Stimulated activated CD8-positive, alpha-beta memory T cell treated with anti-CD3 and anti-CD28 coated beads, Interleukin-4, amount 100 ng/mL, for 1 hour (primary cell): ENCODE data around the gene PRRT1B.

Source experiments
- DNase-seq, 2 donors: peaks; one replicate each; pipeline ENCODE4 v3.0.0-alpha.2; 2020; ENCODE audit warnings: low read depth in 2 of 2, low spot score in 1 of 2

PRRT1B gene

GRCh38 chr9:131594906-131595665 is 49.8 kb downstream of the PRRT1B start:
- DNase-seq = no peak

DNA sequence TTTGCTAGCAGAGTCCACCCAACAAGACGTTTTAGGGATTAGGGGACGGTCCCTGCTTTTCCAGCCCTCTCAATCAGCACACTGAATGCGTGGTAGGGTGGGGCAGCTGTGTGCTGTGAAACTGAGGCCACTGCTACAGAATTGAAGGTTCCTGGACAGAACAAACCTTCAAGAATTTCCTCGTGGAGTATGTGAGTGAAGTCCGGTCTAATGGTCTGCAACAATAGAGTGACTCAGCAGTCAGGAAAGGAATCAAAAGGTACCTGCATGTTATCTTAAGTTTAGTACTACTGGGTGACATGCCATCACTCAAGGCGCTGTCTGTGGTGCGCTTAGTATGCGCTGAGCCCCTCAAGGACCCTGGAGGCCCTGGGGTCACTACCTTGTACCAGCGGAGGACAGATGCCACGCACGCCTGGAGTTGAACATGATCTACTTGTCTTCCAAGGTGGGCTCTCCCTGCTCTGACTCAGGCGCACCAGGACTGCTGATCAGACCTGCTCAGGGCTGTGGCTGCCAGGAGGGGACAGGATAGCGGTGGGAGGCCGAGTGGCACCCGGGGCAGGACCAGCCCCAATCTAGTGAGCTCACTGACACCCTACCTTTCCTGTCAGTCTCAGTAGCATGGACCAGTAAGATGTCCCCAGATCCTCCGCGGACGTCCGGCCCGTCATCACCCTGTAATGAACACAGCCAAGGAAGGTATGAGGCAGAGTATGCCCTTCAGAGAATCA is 50.5 kb downstream of the PRRT1B start:
- DNase-seq = no peak

- no peak for DNase-seq
Measured at GRCh38 chr9:131596430-131596743, 51.1 kb downstream of the PRRT1B start.

DNA sequence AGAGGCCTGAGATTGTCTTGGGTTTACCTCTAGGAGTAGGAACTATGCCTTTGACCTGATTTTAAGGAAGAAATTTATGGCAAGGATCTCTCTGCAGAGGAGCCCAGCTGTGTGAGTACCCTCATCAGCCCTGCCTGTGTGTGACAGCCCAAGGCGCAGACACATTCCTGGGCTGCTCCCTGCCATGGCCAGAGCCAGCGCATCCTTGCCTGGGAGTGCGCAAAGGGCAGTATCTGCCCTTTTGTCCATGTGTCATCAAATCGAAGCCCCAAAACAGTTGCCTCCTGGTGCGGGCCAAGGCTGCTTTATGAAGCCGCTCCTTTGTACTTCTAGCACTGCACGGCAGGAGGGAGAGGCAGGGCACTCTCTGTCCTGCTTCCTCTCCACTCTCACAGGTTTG is 51.9 kb downstream of the PRRT1B start:
- DNase-seq = no peak

DNA sequence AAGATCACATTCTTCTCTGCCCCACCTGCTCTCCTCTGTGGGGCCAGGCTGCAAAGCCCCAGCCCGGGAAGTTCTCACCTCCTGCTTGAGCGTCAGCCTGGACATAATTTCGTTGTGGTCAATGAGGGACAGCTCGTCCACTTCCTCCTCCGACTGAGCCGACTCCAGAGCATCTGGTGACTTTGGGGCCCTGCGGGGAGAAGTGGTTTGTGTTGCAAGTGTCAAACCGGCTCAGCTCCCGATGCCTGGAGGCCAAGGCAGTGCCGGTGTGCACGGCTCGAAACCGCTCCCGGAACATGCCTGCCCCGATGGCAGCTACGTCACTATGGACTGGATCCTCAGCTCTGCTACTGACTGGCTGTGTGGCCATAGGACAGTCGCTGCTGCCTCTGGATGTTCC is 52.8 kb downstream of the PRRT1B start:
- DNase-seq = no peak

DNA sequence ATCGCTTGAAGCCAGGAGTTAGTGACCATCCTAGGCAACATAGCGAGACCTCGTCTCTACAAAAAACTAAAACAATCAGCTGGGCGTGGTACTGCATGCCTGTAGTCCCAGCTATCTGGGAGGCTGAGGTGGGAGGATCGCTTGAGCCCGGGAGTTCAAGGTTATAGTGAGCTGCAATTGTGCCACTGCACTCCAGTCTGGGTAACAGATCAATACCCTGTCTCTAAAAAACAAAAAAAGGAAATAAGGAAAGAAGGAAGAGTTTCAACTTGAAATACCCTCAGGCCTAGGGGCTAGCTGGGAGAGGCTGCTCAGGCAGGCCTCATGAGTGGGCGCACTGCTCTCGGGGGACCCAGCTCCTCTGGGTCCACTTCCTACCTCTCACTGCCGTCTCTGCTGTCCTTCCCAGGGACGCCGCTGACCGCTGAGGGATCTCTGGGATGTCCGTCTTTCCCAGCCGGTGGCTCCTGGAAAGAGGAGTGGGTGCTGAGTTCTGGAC is 56.4 kb downstream of the PRRT1B start:
- DNase-seq = no peak

DNA sequence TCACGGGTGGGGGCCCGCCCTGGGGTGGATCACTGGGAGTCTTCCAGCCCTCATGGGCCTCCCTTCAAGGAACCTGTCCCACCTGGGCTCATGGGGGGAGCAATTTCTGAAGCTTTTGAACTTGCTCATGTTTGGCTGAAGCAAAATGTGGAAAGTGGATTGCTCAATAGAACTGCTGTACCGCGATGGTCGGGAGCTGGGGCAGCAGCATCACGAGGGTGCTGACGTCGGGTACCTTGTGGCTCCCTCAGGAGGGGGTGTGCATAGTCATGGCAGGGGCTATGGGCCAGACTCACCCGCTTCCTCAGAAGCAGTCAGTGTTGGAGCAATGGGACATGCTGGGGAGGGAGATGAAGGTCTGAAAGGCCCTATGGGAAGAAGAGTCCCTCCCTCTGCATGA is 57.9 kb downstream of the PRRT1B start:
- DNase-seq = no peak

DNA sequence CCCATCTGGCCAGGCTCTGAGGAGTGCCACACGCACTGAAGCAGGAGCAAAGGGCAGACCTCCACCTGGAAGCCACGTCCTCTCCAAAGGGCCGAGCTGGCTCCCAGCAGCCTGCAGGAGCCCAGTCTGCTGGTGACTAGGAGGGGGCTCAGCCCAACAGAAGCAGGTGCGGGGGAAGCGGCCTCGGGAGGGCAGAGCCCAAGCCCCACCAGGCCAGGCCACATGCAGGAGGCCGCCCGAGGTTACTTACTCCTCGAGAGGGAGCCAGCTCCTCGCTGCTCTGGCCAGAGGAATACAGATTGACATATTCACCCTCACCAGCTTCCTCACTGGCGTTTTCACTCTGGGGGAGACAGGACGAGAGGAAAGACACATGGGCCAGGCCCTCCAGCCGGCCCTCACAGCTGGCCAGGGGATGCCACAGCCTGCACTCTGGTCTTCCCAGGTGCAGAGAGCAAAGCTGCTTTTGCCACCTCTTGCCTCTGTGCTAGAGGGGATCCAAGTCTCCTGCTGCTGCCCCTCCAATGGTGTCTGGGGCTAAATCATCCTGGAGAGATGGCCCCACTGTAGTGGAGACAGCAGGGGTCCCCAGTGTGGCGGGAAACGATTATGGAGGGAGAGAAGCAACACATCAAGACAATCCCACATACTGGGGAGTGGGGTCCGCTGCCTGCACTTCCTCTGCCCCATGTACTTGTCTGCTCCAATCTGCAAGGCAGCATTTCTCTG is 58.6 kb downstream of the PRRT1B start:
- no peak for DNase-seq

DNA sequence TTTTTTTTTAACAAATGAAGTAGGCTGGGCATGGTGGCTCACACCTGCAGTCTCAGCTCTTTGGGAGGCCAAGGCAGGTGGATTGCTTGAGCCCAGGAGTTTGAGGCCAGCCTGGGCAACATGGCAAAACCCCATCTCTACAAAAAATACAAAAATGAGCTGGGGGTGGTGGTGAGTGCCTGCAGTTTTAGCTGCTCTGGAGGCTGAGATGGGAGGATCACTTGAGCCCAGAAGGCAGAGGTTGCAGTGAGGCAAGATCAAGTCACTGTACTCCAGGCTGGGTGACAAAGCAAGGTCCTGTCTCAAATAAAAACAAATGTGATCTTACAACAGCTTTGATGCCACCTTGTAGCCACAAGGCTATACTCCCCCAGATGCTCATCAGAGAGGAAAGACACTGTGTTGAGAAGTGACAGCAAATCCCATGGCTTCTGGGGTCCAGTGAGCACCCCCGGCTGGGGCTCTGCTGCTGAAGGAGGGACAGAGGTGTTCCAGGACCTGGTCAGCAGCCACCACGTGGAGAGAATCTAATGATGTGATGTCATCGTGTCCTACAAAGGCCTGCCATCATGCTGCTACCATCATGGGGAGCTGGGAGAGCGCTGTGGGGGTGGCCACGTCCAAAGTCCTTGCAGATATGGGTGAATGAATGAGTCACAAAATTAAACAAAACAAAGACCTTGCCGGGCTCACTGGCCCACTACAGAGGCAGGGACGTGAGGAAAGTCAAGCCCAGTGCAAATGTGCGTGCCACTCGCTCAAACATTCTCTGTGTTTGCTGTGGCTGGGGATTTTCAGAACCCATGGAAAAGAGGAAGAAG is 60.7 kb downstream of the PRRT1B start:
- no peak for DNase-seq

GRCh38 chr9:131606896-131607567 is 61.7 kb downstream of the PRRT1B start:
- DNase-seq = no peak

DNA sequence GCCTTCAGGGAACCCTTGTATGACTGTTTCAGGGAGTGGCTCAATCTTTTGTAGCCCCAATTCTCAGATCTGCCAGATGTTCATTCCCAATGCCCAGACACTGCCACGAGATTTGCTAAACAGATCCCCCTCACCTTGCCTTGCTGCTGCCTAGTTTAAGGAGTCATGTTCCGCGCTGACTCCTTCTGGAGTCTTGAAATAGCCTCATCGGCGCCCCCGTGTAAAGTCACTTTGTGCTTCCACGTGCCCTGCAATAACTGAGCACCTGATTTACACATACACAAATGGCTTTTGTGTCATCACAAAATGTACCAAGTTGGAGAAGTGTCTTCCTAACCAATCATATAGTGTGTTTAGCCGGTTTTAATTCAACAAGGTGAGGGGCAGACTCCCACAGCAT is 62.3 kb downstream of the PRRT1B start:
- DNase-seq = no peak

DNA sequence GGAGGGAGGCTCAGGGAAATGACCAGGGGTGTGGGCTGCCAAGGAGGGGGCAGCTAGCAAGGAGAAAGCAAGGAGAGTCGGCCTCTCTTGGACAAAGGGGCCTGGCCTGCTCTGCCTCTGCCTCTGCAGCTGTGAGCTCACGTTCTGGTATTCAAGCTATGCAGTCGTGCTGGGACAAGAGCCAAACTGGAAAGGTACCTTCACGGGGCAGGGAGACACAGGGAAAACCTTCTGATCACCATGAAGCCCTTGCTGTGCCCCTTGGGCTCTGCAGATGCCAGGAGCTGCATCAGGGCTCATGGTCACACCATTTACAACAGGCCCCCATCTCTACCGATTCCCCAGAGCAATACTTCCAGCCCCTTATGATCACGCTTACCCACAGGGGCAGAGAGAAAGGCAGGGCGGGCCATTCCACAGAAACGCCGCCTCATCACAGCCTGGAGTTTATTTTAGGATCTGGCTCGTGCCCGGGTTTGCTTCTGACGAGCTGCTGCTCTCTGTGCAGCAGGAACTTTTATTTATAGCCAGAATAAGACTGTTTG is 63.2 kb downstream of the PRRT1B start:
- DNase-seq = no peak
